Thoracic aorta (tissue), 2 donors: ENCODE data around the gene PPIB. TPM values are rescaled to one million over a fixed set of nuclear protein-coding genes. Genes with fewer than 3 reads are reported as not detected.

Source experiments
- ATAC-seq: fragments of 150-250 bp; one replicate; pipeline ENCODE4 v1.8.0; 2017; ENCODE audit warnings: low read depth; ENCODE audit not compliant: insufficient number of reproducible peaks, low FRiP score
- DNase-seq: peaks from one replicate; pipeline ENCODE4 v3.0.0-alpha.2; 2020; ENCODE audit warnings: low spot score
- H3K27ac ChIP-seq, 2 donors: fragments of 200-600 bp; sonication (generic); 1 replicate in 1 of 2; 2 replicates in 1 of 2; pipeline ENCODE4 v1.5.1; 2016; ENCODE audit warnings: mild to moderate bottlenecking in 2 of 2, moderate library complexity in 2 of 2
- H3K27me3 ChIP-seq: fragments of 200-600 bp; sonication (generic); replicated peaks from 2 replicates; pipeline ENCODE4 v1.6.0; 2016; ENCODE audit warnings: mild to moderate bottlenecking; ENCODE audit not compliant: insufficient read depth
- H3K36me3 ChIP-seq: fragments of 200-600 bp; sonication (generic); one replicate; pipeline ENCODE4 v1.5.1; 2016
- H3K4me1 ChIP-seq, 2 donors: fragments of 200-600 bp; sonication (generic); 1 replicate in 1 of 2; 2 replicates in 1 of 2; pipeline versions ENCODE4 v1.5.1 to v1.6.0; 2016; ENCODE audit warnings: low read depth in 2 of 2, mild to moderate bottlenecking in 1 of 2; ENCODE audit not compliant: control insufficient read depth in 1 of 2
- H3K4me3 ChIP-seq: fragments of 200-600 bp; sonication (generic); 2 replicates; pipeline ENCODE4 v1.5.1; 2016; ENCODE audit warnings: mild to moderate bottlenecking
- H3K9me3 ChIP-seq: fragments of 200-600 bp; sonication (generic); 2 replicates; pipeline ENCODE4 v1.5.1; 2016
- total RNA-seq, 2 donors: library from RNA; depleted of rRNA; stranded (reverse); fragments of >200 nt; gene quantifications; one replicate each; pipeline versions ENCODE4 v1.1.0 to v1.2.3, GENCODE V29; 2016
- TF ChIP-seq, protein P1 (sequence below): fragments of 200-600 bp; sonication (generic); IDR thresholded peaks from one replicate; pipeline ENCODE4 v1.5.1; 2019; ENCODE audit warnings: antibody characterized with exemption

PPIB gene
- total RNA-seq, 2 donors from 2014 or later: 288 to 331 TPM

- no peaks in the 10 kb centered on the region for H3K4me1 ChIP-seq
- no peak overlapping the region for H3K27ac ChIP-seq
- H3K9me3 ChIP-seq: no peaks in the 10 kb centered on the region
- ATAC-seq (no peak), DNase-seq (no peak)
- no peaks in the 10 kb centered on the region for H3K27me3 ChIP-seq
- TF ChIP-seq, protein P1, sequence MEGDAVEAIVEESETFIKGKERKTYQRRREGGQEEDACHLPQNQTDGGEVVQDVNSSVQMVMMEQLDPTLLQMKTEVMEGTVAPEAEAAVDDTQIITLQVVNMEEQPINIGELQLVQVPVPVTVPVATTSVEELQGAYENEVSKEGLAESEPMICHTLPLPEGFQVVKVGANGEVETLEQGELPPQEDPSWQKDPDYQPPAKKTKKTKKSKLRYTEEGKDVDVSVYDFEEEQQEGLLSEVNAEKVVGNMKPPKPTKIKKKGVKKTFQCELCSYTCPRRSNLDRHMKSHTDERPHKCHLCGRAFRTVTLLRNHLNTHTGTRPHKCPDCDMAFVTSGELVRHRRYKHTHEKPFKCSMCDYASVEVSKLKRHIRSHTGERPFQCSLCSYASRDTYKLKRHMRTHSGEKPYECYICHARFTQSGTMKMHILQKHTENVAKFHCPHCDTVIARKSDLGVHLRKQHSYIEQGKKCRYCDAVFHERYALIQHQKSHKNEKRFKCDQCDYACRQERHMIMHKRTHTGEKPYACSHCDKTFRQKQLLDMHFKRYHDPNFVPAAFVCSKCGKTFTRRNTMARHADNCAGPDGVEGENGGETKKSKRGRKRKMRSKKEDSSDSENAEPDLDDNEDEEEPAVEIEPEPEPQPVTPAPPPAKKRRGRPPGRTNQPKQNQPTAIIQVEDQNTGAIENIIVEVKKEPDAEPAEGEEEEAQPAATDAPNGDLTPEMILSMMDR: no peak
- H3K36me3 ChIP-seq: peaks cover 38% of the 10 kb centered on the region
- no peak overlapping the region for H3K4me3 ChIP-seq
Measured at GRCh38 chr15:64141798-64142512, 20.9 kb downstream of the PPIB start.

- Histone ChIP-seq H3K36me3 (peaks cover 59% of the 10 kb centered on the region), H3K27ac (no peak overlapping the region), H3K4me1 (no peaks in the 10 kb centered on the region), H3K9me3 (no peaks in the 10 kb centered on the region), H3K4me3 (no peak overlapping the region), H3K27me3 (no peaks in the 10 kb centered on the region)
- DNase-seq (no peak), ATAC-seq (no peak)
- TF ChIP-seq, protein P1: no peak
Measured at GRCh38 chr15:64138331-64138941, 24.4 kb downstream of the PPIB start.

- Histone ChIP-seq H3K27me3 (no peaks in the 10 kb centered on the region), H3K9me3 (no peaks in the 10 kb centered on the region), H3K36me3 (peaks cover 67% of the 10 kb centered on the region), H3K4me1 (no peaks in the 10 kb centered on the region), H3K4me3 (no peak overlapping the region), H3K27ac (no peak overlapping the region)
- ATAC-seq (no peak), DNase-seq (no peak)
- TF ChIP-seq, protein P1: no peak
Measured at GRCh38 chr15:64137226-64137833, 25.5 kb downstream of the PPIB start.

DNA sequence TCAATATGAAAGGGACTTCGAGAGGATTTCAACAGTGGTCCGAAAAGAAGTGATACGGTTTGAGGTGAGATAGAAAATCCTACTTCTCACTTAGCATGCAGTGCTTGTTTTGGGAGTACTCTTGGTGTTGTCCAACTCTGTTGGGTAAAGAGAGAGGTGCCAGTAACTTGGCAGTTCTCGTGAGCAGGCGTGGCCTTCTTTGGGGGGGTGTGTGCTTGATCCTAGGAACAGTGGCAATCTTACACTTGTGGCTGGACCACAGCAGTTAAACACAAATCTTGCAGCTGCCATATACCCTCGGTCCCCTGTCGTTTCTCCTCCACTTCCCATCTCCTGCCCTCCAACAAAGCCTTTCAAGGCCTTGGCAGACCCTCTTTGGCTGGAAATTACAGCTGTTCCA, 26.5 kb downstream of the PPIB start:
- no peak overlapping the region for H3K27ac ChIP-seq
- H3K9me3 ChIP-seq: no peaks in the 10 kb centered on the region
- no peaks in the 10 kb centered on the region for H3K4me1 ChIP-seq
- peaks cover 69% of the 10 kb centered on the region for H3K36me3 ChIP-seq
- H3K4me3 ChIP-seq: no peak overlapping the region
- TF ChIP-seq, protein P1: no peak
- DNase-seq (no peak), ATAC-seq (no peak)
- H3K27me3 ChIP-seq: no peaks in the 10 kb centered on the region

DNA sequence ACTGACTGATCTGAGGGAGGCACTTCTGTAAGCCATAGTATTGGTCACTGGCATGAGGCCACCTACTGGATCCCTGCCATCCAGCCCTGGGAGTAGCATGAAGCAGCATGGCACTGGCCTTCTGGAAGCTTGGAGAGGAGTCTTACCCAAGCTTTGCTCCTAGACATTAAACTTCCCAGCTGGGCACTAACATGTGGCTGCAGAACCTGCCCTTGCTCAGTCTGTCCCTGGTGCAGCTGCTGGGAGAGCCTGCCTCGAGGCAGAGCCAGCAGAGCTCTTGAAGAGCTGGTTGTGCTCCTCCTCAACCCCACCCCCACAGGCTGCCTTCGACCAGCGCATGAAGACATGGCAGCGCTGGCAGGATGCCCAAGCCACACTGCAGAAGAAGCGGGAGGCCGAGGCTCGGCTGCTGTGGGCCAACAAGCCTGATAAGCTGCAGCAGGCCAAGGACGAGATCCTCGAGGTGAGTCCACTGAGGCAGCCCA, 28.4 kb downstream of the PPIB start:
- Histone ChIP-seq H3K27ac (no peak overlapping the region), H3K27me3 (no peaks in the 10 kb centered on the region), H3K4me3 (no peak overlapping the region), H3K9me3 (no peaks in the 10 kb centered on the region), H3K36me3 (peaks cover 83% of the 10 kb centered on the region), H3K4me1 (no peaks in the 10 kb centered on the region)
- TF ChIP-seq, protein P1: no peak
- ATAC-seq: no peak
- DNase-seq: no peak
